Progenitor cell of endocrine pancreas (in vitro differentiated cells): ENCODE measurements around the gene STXBP6. TPM values are rescaled to one million over a fixed set of nuclear protein-coding genes. Genes with fewer than 3 reads are reported as not detected.

Source experiments
- DNase-seq: peaks from one replicate; pipeline ENCODE4 v3.0.0; 2021; ENCODE audit warnings: low spot score; ENCODE audit not compliant: unreplicated experiment
- H3K27ac Mint-ChIP-seq: 2 replicates; pipeline ENCODE4 v1.8.0; 2021; ENCODE audit warnings: mild to moderate bottlenecking, moderate library complexity, mixed read lengths
- H3K27me3 Mint-ChIP-seq: 2 replicates; pipeline ENCODE4 v1.8.0; 2021; ENCODE audit warnings: mixed read lengths
- H3K36me3 Mint-ChIP-seq: 2 replicates; pipeline ENCODE4 v1.8.0; 2022; ENCODE audit warnings: mixed read lengths; ENCODE audit not compliant: insufficient read depth
- H3K4me1 Mint-ChIP-seq: 2 replicates; pipeline ENCODE4 v1.8.0; 2021; ENCODE audit warnings: low read depth, mixed read lengths
- H3K4me3 Mint-ChIP-seq: 2 replicates; pipeline ENCODE4 v1.8.0; 2021; ENCODE audit warnings: low read depth, mild to moderate bottlenecking, moderate library complexity, mixed read lengths
- H3K9me3 Mint-ChIP-seq: 2 replicates; pipeline ENCODE4 v1.8.0; 2021; ENCODE audit warnings: low read depth, mixed read lengths
- total RNA-seq: library from RNA; stranded (reverse); gene quantifications from 2 replicates; pipeline ENCODE4 v1.2.1, GENCODE V29; 2021
- TF ChIP-seq, protein P1 (sequence below): fragments of 200-600 bp; sonication (generic); IDR thresholded peaks from one replicate; pipeline ENCODE4 v1.5.0; 2021; ENCODE audit warnings: antibody characterized with exemption, mild to moderate bottlenecking; ENCODE audit not compliant: unreplicated experiment

The STXBP6 gene
- total RNA-seq, 1 donor from 2014 or later = 11.9 TPM

DNA sequence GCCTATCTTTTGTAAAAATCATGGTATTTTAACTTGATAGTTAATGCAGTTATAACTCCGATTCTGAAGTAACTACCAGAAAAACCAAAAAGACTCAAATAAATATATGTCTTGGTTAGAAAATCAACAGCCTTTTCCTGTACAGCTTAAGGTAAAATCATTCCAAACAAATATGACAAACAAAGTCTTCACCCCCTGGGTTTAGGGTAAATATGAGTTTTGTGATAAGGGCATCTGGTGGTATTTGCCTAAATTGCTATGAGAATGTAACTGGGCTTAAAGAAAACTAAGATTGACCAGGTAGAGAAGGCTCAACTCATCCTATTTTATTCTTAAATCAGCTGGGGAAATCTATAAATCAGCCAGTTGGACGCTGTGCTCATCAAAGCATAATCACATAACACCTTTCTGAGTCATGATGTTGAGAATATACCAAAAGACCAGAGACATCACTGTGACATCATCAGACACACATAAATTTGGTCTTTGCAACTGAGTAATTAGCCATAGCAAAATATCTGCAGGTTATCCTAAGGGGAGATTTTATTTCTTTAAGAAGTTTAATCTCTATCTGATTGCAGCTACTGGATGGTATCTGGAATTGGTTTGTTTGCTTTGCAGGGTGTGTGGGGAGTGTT is 133.9 kb downstream of the STXBP6 start:
- Mint-ChIP-seq H3K4me1 (peaks cover 33% of the 10 kb centered on the region), H3K4me3 (no peak overlapping the region), H3K9me3 (no peaks in the 10 kb centered on the region), H3K27ac (peak overlapping the region; percentile 33), H3K27me3 (no peaks in the 10 kb centered on the region), H3K36me3 (no peaks in the 10 kb centered on the region)
- TF ChIP-seq, protein P1, sequence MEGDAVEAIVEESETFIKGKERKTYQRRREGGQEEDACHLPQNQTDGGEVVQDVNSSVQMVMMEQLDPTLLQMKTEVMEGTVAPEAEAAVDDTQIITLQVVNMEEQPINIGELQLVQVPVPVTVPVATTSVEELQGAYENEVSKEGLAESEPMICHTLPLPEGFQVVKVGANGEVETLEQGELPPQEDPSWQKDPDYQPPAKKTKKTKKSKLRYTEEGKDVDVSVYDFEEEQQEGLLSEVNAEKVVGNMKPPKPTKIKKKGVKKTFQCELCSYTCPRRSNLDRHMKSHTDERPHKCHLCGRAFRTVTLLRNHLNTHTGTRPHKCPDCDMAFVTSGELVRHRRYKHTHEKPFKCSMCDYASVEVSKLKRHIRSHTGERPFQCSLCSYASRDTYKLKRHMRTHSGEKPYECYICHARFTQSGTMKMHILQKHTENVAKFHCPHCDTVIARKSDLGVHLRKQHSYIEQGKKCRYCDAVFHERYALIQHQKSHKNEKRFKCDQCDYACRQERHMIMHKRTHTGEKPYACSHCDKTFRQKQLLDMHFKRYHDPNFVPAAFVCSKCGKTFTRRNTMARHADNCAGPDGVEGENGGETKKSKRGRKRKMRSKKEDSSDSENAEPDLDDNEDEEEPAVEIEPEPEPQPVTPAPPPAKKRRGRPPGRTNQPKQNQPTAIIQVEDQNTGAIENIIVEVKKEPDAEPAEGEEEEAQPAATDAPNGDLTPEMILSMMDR = no peak
- DNase-seq = no peak

GRCh38 chr14:24915403-24915921 is 134.5 kb downstream of the STXBP6 start:
- TF ChIP-seq, protein P1 = no peak
- Mint-ChIP-seq H3K36me3 (no peaks in the 10 kb centered on the region), H3K27me3 (no peaks in the 10 kb centered on the region), H3K27ac (no peak overlapping the region), H3K9me3 (no peaks in the 10 kb centered on the region), H3K4me3 (no peak overlapping the region), H3K4me1 (peaks cover 33% of the 10 kb centered on the region)
- no peak for DNase-seq

DNA sequence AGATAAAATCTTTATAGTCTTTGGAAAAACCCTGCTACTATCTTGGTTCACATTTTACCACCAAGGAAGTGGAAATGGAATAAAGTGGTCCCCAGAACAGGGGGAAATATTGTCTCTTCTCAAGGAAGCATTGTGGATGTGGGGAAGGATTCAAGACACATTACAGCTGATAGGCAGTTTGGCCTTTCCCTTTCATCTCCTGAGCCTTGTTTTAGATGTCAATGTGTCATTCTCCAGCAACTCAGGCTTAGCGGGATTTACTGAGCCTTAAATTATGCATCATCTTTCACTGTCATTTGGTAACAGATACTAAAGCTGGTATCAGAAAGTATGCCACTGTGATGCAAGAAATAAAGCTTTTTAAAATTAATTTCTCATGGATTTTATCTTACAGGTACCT is 136.2 kb downstream of the STXBP6 start:
- DNase-seq = no peak
- H3K9me3 Mint-ChIP-seq = no peaks in the 10 kb centered on the region
- H3K4me1 Mint-ChIP-seq = peaks cover 34% of the 10 kb centered on the region

GRCh38 chr14:24913021-24913420 is 136.9 kb downstream of the STXBP6 start:
- DNase-seq = no peak
- H3K27ac Mint-ChIP-seq = no peak overlapping the region
- H3K9me3 Mint-ChIP-seq = no peaks in the 10 kb centered on the region
- H3K4me1 Mint-ChIP-seq = peaks cover 32% of the 10 kb centered on the region
- H3K36me3 Mint-ChIP-seq = no peaks in the 10 kb centered on the region
- TF ChIP-seq, protein P1 = no peak
- no peaks in the 10 kb centered on the region for H3K27me3 Mint-ChIP-seq
- H3K4me3 Mint-ChIP-seq = no peak overlapping the region

More for the DNA sequence above, 136.2 kb downstream of the STXBP6 start:
- H3K4me3 Mint-ChIP-seq = no peak overlapping the region
- TF ChIP-seq, protein P1 = no peak
- no peaks in the 10 kb centered on the region for H3K36me3 Mint-ChIP-seq
- no peak overlapping the region for H3K27ac Mint-ChIP-seq
- H3K27me3 Mint-ChIP-seq = no peaks in the 10 kb centered on the region

DNA sequence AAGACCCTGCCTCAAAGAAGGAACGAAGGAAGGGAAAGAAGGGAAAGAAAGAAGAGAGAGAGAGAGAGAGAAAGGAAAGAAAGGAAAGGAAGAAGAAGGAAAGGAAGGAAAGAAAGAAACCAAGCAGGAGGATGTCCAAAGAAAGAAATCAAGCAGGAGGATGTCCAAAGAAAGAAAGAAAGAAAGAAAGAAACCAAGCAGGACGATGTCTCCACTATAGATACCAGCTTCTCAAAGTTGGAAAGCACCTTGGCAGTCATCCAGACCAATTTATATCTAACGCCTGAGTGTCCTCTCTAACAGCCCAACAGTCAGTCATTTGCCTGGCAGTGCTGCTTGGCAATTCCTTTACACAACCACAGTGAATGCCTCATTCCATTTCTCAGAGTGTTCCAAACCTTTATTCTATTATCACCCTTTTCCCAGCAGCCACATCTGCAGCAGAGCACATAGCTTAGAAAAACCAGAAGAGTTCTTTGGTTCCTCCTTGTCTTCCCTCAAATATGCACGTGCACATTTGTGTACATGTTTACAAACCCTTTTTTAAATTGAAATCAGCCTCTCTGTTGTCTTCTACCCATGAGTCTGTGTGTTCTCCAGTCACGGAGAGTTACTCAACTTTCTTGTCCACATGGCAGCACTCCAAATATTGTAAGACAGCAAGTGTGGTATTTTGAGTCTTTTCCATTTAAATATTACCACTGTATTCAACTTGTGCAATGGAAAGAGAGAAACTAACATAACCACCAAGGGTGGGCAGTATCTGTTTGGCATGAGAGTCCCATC is 138.4 kb downstream of the STXBP6 start:
- no peak overlapping the region for H3K4me3 Mint-ChIP-seq
- TF ChIP-seq, protein P1 = no peak
- H3K9me3 Mint-ChIP-seq = no peaks in the 10 kb centered on the region
- DNase-seq = no peak
- no peaks in the 10 kb centered on the region for H3K27me3 Mint-ChIP-seq
- H3K36me3 Mint-ChIP-seq = no peaks in the 10 kb centered on the region
- H3K27ac Mint-ChIP-seq = no peak overlapping the region
- peaks cover 23% of the 10 kb centered on the region for H3K4me1 Mint-ChIP-seq
